GM12892 (cell line): ENCODE results near the gene COMMD3.

ENCODE experiments used
- POLR2A ChIP-seq: IDR thresholded peaks from 2 replicates; pipeline ENCODE4 v1.6.1; 2011; ENCODE audit warnings: low read depth, low read length, control low read depth
- TAF1 ChIP-seq: IDR thresholded peaks from 2 replicates; pipeline ENCODE4 v1.6.1; 2011; ENCODE audit warnings: low read depth, mild to moderate bottlenecking, control low read depth, low read length, borderline replicate concordance

DNA sequence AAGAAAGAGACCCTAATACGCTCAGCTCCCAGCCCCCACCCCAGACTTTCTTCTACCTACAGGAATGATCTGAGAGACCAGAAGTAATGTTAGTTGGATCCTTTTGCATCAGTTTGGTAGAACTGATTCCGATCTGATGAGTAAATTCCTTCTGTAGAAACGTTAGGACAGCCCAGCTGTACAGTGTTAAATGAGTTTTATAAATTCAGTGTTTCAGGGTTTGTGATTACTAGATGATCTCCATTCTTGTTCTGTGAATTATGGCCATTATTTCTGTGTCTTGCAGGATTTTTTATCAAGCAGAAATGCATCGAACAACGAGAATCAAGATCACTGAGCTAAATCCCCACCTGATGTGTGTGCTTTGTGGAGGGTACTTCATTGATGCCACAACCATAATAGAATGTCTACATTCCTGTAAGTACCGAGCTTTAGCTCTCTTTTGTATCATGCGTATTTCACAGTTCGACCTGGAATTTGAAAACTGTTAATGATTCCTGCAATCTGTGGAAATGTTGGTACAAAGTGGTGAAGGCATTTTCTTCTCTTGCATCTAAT is 10.0 kb downstream of the COMMD3 start:
- TF ChIP-seq POLR2A = no peak
- TF ChIP-seq TAF1 = no peak
